Activated naive CD4-positive, alpha-beta T cell treated with anti-CD3 and anti-CD28 coated beads, Interleukin-2, amount 50 U/mL, for 16 hours (primary cell): Measurements from ENCODE around the gene VRK2.
"Not testable (repeated sequence)": the region's sequence is repeated elsewhere in the genome, so short reads cannot be mapped to it uniquely, and the experiment has no call there.

ENCODE experiments used
- DNase-seq: peaks from one replicate; pipeline ENCODE4 v3.0.0-alpha.2; 2020

Gene VRK2

GRCh38 chr2:58170334-58170933, 123.8 kb downstream of the VRK2 start:
- not testable (repeated sequence) for DNase-seq

- DNase-seq, result not testable (repeated sequence)
These were observed 125.2 kb downstream of the VRK2 start for GRCh38 chr2:58171831-58172230.

DNA sequence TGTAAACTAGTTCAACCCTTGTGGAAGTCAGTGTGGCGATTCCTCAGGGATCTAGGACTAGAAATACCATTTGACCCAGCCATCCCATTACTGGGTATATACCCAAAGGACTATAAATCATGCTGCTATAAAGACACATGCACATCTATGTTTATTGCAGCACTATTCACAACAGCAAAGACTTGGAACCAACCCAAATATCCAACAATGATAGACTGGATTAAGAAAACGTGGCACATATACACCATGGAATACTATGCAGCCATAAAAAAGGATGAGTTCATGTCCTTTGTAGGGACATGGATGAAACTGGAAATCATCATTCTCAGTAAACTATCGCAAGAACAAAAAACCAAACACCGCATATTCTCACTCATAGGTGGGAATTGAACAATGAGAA, 130.6 kb downstream of the VRK2 start:
- DNase-seq, result not testable (repeated sequence)

- not testable (repeated sequence) for DNase-seq
These were observed 133.6 kb downstream of the VRK2 start for GRCh38 chr2:58180175-58180574.

GRCh38 chr2:58180635-58181034, 134.0 kb downstream of the VRK2 start:
- no peak for DNase-seq

GRCh38 chr2:58182527-58182926, 135.9 kb downstream of the VRK2 start:
- DNase-seq, result no peak

DNA sequence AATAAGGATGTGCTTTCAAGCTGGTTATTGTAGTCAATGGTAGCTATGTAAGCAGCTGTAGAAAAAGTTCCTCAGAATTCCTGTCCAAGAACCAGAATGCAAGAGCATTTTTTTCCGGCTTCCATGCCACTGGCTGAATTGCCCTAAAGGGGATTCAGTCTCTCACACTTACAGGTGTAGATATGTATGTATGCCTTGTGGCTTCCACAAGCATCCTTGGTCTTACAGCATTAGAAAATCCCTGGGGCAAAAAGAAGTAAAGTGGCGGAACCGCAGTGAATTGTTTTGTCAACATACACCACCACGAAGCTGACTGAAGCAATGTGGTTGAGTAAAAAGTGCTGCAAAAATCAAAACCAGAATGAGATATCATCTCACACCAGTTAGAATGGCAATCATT, 139.9 kb downstream of the VRK2 start:
- DNase-seq, result no peak

DNA sequence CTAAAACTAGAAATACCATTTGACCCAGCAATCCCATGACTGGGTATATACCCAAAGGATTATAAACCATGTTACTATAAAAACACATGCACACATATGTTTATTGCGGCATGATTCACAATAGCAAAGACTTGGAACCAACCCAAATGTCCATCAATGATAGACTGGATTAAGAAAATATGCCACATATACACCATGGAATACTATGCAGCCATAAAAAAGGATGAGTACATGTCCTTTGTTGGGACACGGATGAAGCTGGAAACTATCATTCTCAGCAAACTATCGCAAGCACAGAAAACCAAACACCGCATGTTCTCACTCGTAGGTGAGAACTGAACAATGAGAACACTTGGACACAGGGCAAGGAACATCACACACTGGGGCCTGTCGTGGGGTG, 140.4 kb downstream of the VRK2 start:
- DNase-seq, result not testable (repeated sequence)

GRCh38 chr2:58194458-58194857, 147.9 kb downstream of the VRK2 start:
- no peak for DNase-seq

DNA sequence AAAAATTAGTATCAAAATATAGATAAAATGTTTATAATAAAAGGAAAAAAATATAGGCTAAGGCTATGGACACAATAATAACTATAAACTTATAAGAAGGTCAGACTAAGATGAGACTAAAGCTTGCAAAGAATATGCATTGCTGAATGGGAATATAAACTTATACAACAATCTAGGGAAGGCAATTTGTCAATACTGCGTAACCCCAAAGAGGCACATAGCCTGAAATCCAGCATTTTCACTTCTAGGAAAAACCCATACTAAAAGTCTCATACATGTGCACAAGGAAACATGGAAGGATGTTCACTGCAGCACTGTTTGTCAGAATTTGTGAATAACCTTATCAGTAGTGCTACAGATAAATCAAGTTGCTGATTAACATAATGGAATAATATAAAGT, 149.1 kb downstream of the VRK2 start:
- DNase-seq, result no peak

- DNase-seq, result no peak
These were observed 151.3 kb downstream of the VRK2 start for GRCh38 chr2:58197894-58198293.

DNA sequence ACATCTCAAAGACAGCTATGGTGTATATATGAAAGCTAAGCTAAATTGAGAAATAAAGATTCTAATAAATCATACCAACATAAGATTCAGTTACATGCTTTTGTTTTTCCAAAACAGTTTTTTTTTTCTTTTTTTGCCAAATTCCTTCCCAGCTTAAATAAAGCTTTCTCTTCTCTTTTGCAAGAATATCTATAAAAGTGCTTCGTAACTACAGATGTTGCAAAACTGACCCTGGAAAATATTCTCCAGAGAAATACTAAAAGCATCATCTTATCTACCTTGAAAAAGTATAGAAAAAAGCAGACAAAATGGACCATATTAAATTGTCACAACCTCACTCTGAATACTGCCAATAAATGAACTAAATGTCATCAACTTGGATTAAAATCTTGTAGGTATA, 155.8 kb downstream of the VRK2 start:
- no peak for DNase-seq

GRCh38 chr2:58203018-58203417, 156.4 kb downstream of the VRK2 start:
- DNase-seq, result no peak

- no peak for DNase-seq
These were observed 157.8 kb downstream of the VRK2 start for GRCh38 chr2:58204195-58204959.

GRCh38 chr2:58206785-58207184, 160.2 kb downstream of the VRK2 start:
- no peak for DNase-seq

GRCh38 chr2:58207189-58207588, 160.6 kb downstream of the VRK2 start:
- DNase-seq, result no peak
